K562 (cell line): Measurements from ENCODE around the gene MAP3K19. TPM values are rescaled to one million over a fixed set of nuclear protein-coding genes. Genes with fewer than 3 reads are reported as not detected.

Experiments used
- ASH1L ChIP-seq: fragments of 450-650 bp; IDR thresholded peaks from 2 replicates; pipeline ENCODE4 v1.6.1; 2018; ENCODE audit warnings: borderline replicate concordance, mild to moderate bottlenecking, low read depth; ENCODE audit not compliant: partially characterized antibody
- BCL6 ChIP-seq: fragments of 250-450 bp; sonication (Bioruptor Pico); IDR thresholded peaks from 2 replicates; pipeline ENCODE4 v1.4.0; 2020
- CEBPZ ChIP-seq: fragments of 150-350 bp; IDR thresholded peaks from 2 replicates; pipeline ENCODE4 v1.6.1; 2014; ENCODE audit warnings: low read depth, mild to moderate bottlenecking, low read length, borderline replicate concordance
- DIDO1 ChIP-seq: fragments of 450-650 bp; IDR thresholded peaks from 2 replicates; pipeline ENCODE4 v1.6.1; 2016; ENCODE audit warnings: low read depth, missing biosample characterization, missing genetic modification characterization
- GABPB1 ChIP-seq: sonication (generic); formaldehyde crosslinking; IDR thresholded peaks from 2 replicates; pipeline ENCODE4 v1.8.0; 2022; ENCODE audit warnings: mild to moderate bottlenecking, missing genetic modification reagents
- HNRNPK ChIP-seq: fragments of 200-400 bp; formaldehyde crosslinking; IDR thresholded peaks from one replicate; pipeline ENCODE4 v1.6.1; 2018; ENCODE audit warnings: mild to moderate bottlenecking, low read depth, low read length; ENCODE audit not compliant: poor library complexity, severe bottlenecking
- NCOA4 ChIP-seq: fragments of 450-650 bp; IDR thresholded peaks from 2 replicates; pipeline ENCODE4 v1.6.1; 2018; ENCODE audit warnings: mild to moderate bottlenecking; ENCODE audit not compliant: partially characterized antibody
- PHB2 ChIP-seq: fragments of 450-650 bp; IDR thresholded peaks from 2 replicates; pipeline ENCODE4 v1.6.1; 2017; ENCODE audit warnings: low read depth
- PTRF ChIP-seq: fragments of 450-650 bp; IDR thresholded peaks from 2 replicates; pipeline ENCODE4 v1.6.1; 2016; ENCODE audit warnings: mild to moderate bottlenecking, missing genetic modification characterization, missing compliant biosample characterization
- SIN3B ChIP-seq: fragments of 450-650 bp; IDR thresholded peaks from 2 replicates; pipeline ENCODE4 v1.6.1; 2017; ENCODE audit warnings: low read depth, mild to moderate bottlenecking, moderate library complexity
- STAG1 ChIP-seq: sonication (generic); formaldehyde crosslinking; IDR thresholded peaks from 2 replicates; pipeline ENCODE4 v1.5.0; 2020; ENCODE audit warnings: missing genetic modification reagents, borderline replicate concordance
- ZBTB17 ChIP-seq: fragments of 450-650 bp; formaldehyde crosslinking; IDR thresholded peaks from 2 replicates; pipeline ENCODE4 v1.4.0; 2020; ENCODE audit warnings: mild to moderate bottlenecking
- ZC3H11A ChIP-seq: IDR thresholded peaks from 2 replicates; pipeline ENCODE4 v1.6.1; 2012; ENCODE audit warnings: low read depth, low read length, improper control_type of control experiment
- ZFP1 ChIP-seq: fragments of 450-650 bp; formaldehyde crosslinking; IDR thresholded peaks from 2 replicates; pipeline ENCODE4 v1.4.0; 2020; ENCODE audit warnings: mild to moderate bottlenecking, mixed read lengths
- ZNF785 ChIP-seq: fragments of 250-450 bp; sonication (Bioruptor Pico); IDR thresholded peaks from 2 replicates; pipeline ENCODE4 v1.4.0; 2020; ENCODE audit warnings: mild to moderate bottlenecking
- ZNF830 ChIP-seq: fragments of 250-450 bp; sonication (Bioruptor Pico); IDR thresholded peaks from 2 replicates; pipeline ENCODE4 v1.5.0; 2021; ENCODE audit warnings: mild to moderate bottlenecking
- polyA plus RNA-seq, 8 experiments: library from polyadenylated mRNA; depleted of rRNA in 4 of 8; stranded (reverse) in 5 of 8; unstranded in 3 of 8; fragments of >200 nt; fragmentation: Nextera tagmentation in 2 of 8; fragmentation: Illumina TruSeq in 1 of 8; extraction: Ambion mirVana in 2 of 8; extraction: Trizol in 1 of 8; gene quantifications; 2 replicates each; pipeline versions ENCODE4 v1.2.1 to v1.2.3, GENCODE V29; 2011 to 2014; ENCODE audit warnings: inconsistent platforms in 1 of 8, missing spikeins in 1 of 8
- total RNA-seq, 7 experiments: library from RNA; depleted of rRNA in 6 of 7; stranded (reverse); fragments of >200 nt in 6 of 7; fragmentation: Illumina TruSeq in 2 of 7; extraction: Trizol in 2 of 7; gene quantifications; 2 replicates each; pipeline versions ENCODE4 v1.2.1 to v1.2.3, GENCODE V29; 2011 to 2021; ENCODE audit warnings: low replicate concordance in 1 of 7
- TF ChIP-seq, protein P1 (sequence below), 2 experiments: fragments of 450-650 bp in 1 of 2; IDR thresholded peaks; 2 replicates each; pipeline ENCODE4 v1.6.1; 2011 to 2017; ENCODE audit warnings: low read depth in 2 of 2, antibody characterized with exemption in 1 of 2, borderline replicate concordance in 1 of 2, low read length in 1 of 2, mild to moderate bottlenecking in 1 of 2, mixed read lengths in 1 of 2; ENCODE audit not compliant: control insufficient read depth in 1 of 2
- TF ChIP-seq, protein P2 (sequence below), 2 experiments: fragments of 150-350 bp in 1 of 2; IDR thresholded peaks; 2 replicates each; pipeline ENCODE4 v1.6.1; 2012 to 2016; ENCODE audit warnings: low read depth in 2 of 2, low read length in 2 of 2, mild to moderate bottlenecking in 1 of 2, moderate library complexity in 1 of 2

MAP3K19 gene
- total and polyA plus RNA-seq, 9 of the 15 experiments (the other 6 are each of a cell fraction or from before 2014, with no cell fraction given), result 0.29 TPM; not detected in 8

DNA sequence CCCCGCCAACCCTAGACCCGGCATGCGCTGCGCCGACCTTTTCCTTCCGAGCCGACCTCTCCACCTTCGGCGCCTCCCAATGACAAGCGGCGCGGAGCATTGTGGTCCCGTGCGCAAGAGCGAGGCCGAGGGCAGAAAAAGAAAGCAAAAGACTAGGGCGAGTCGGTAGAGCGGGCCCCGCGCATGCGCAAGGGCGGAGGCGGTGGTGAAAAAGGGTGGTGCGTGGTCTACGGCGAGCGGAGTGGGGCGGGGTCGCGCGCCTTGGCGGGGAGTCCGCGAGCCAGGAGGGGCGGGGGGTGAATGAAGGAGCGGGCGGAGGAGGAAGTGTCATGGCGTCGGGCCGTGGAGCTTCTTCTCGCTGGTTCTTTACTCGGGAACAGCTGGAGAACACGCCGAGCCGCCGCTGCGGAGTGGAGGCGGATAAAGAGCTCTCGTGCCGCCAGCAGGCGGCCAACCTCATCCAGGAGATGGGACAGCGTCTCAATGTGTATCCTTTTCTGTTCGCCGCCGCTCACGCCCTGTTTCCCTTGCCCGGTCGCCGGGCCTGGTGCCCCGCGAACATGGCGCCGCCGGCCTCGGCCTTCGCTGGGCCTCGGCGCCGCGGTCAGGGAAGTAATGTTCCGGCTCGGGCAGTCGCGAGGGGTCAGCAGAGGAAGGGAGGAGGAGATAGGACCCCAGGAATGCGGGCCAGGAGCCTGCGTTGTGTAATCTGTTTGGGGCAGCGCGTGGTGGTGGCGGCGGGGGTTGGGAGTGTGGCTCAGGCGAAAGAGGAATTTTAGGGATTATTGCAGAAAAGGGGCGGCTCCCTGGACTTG is 128.5 kb downstream of the MAP3K19 start, which contains the start of gene CCNT2 (continued):
- TF ChIP-seq GABPB1 (CRISPR knock-in tag), result peak; percentile 54
- peak; percentile 31; the same call in 1 of the 2 replicates for TF ChIP-seq STAG1 (CRISPR knock-in tag)
- TF ChIP-seq, protein P1, sequence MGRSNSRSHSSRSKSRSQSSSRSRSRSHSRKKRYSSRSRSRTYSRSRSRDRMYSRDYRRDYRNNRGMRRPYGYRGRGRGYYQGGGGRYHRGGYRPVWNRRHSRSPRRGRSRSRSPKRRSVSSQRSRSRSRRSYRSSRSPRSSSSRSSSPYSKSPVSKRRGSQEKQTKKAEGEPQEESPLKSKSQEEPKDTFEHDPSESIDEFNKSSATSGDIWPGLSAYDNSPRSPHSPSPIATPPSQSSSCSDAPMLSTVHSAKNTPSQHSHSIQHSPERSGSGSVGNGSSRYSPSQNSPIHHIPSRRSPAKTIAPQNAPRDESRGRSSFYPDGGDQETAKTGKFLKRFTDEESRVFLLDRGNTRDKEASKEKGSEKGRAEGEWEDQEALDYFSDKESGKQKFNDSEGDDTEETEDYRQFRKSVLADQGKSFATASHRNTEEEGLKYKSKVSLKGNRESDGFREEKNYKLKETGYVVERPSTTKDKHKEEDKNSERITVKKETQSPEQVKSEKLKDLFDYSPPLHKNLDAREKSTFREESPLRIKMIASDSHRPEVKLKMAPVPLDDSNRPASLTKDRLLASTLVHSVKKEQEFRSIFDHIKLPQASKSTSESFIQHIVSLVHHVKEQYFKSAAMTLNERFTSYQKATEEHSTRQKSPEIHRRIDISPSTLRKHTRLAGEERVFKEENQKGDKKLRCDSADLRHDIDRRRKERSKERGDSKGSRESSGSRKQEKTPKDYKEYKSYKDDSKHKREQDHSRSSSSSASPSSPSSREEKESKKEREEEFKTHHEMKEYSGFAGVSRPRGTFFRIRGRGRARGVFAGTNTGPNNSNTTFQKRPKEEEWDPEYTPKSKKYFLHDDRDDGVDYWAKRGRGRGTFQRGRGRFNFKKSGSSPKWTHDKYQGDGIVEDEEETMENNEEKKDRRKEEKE (IDR thresholded peaks at IDR 0.05; ENCODE audit: borderline replicate concordance in 1 of 2, control insufficient read depth in 1 of 2, low read depth in 2 of 2, low read length in 1 of 2), result no peak
- no peak for TF ChIP-seq PHB2
- no peak for TF ChIP-seq PTRF (tag)
- TF ChIP-seq ZBTB17 (CRISPR knock-in tag), result peak; percentile 62; the same call in 1 of the 2 replicates
- TF ChIP-seq CEBPZ, result no peak
- TF ChIP-seq ZNF830 (CRISPR knock-in tag), result no peak
- peak; percentile 19 for TF ChIP-seq HNRNPK
- TF ChIP-seq ZFP1 (CRISPR knock-in tag), result no peak
- no peak for TF ChIP-seq BCL6 (CRISPR knock-in tag)
- no peak for TF ChIP-seq ZNF785 (CRISPR knock-in tag)
- TF ChIP-seq ASH1L, result no peak
- peak; percentile 76 for TF ChIP-seq SIN3B
- TF ChIP-seq DIDO1 (tag), result no peak
- TF ChIP-seq, protein P2, sequence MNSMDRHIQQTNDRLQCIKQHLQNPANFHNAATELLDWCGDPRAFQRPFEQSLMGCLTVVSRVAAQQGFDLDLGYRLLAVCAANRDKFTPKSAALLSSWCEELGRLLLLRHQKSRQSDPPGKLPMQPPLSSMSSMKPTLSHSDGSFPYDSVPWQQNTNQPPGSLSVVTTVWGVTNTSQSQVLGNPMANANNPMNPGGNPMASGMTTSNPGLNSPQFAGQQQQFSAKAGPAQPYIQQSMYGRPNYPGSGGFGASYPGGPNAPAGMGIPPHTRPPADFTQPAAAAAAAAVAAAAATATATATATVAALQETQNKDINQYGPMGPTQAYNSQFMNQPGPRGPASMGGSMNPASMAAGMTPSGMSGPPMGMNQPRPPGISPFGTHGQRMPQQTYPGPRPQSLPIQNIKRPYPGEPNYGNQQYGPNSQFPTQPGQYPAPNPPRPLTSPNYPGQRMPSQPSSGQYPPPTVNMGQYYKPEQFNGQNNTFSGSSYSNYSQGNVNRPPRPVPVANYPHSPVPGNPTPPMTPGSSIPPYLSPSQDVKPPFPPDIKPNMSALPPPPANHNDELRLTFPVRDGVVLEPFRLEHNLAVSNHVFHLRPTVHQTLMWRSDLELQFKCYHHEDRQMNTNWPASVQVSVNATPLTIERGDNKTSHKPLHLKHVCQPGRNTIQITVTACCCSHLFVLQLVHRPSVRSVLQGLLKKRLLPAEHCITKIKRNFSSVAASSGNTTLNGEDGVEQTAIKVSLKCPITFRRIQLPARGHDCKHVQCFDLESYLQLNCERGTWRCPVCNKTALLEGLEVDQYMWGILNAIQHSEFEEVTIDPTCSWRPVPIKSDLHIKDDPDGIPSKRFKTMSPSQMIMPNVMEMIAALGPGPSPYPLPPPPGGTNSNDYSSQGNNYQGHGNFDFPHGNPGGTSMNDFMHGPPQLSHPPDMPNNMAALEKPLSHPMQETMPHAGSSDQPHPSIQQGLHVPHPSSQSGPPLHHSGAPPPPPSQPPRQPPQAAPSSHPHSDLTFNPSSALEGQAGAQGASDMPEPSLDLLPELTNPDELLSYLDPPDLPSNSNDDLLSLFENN (IDR thresholded peaks at IDR 0.05; ENCODE audit: low read depth in 2 of 2, low read length in 2 of 2), result no peak
- no peak for TF ChIP-seq NCOA4
- no peak for TF ChIP-seq ZC3H11A
